Nephron progenitor cell (in vitro differentiated cells): Measurements from ENCODE around the gene AVPI1.

Source experiments
- DNase-seq: peaks from one replicate; pipeline ENCODE4 v3.0.0; 2021
- H3K27ac Mint-ChIP-seq: 2 replicates; pipeline ENCODE4 v1.8.0; 2021; ENCODE audit warnings: mild to moderate bottlenecking, moderate library complexity, mixed read lengths
- H3K27me3 Mint-ChIP-seq: 2 replicates; pipeline ENCODE4 v1.8.0; 2021; ENCODE audit warnings: mild to moderate bottlenecking, low read depth, mixed read lengths; ENCODE audit not compliant: poor library complexity
- H3K36me3 Mint-ChIP-seq: 2 replicates; pipeline ENCODE4 v1.8.0; 2021; ENCODE audit warnings: low read depth, mixed read lengths
- H3K4me1 Mint-ChIP-seq: 2 replicates; pipeline ENCODE4 v1.8.0; 2021; ENCODE audit warnings: mixed read lengths
- H3K4me3 Mint-ChIP-seq: 2 replicates; pipeline ENCODE4 v1.8.0; 2021; ENCODE audit warnings: mild to moderate bottlenecking, moderate library complexity, mixed read lengths
- H3K9me3 Mint-ChIP-seq: 2 replicates; pipeline ENCODE4 v1.8.0; 2021; ENCODE audit warnings: mild to moderate bottlenecking, moderate library complexity, mixed read lengths
- CTCF ChIP-seq: fragments of 200-600 bp; sonication (generic); IDR thresholded peaks from 2 replicates; pipeline ENCODE4 v1.5.0; 2021; ENCODE audit warnings: antibody characterized with exemption

Gene AVPI1

GRCh38 chr10:97673736-97674525, 13.1 kb downstream of the AVPI1 start:
- no peak for TF ChIP-seq CTCF
- H3K4me1 Mint-ChIP-seq = no peaks in the 10 kb centered on the region
- DNase-seq = no peak
- H3K27ac Mint-ChIP-seq = peak overlapping the region; percentile 91
- no peak overlapping the region for H3K4me3 Mint-ChIP-seq
- no peaks in the 10 kb centered on the region for H3K9me3 Mint-ChIP-seq
- peaks cover 48% of the 10 kb centered on the region for H3K36me3 Mint-ChIP-seq
- no peaks in the 10 kb centered on the region for H3K27me3 Mint-ChIP-seq

GRCh38 chr10:97669571-97669970, 17.5 kb downstream of the AVPI1 start:
- Mint-ChIP-seq H3K27ac (no peak overlapping the region), H3K4me3 (no peak overlapping the region), H3K27me3 (no peaks in the 10 kb centered on the region), H3K4me1 (no peaks in the 10 kb centered on the region), H3K9me3 (no peaks in the 10 kb centered on the region), H3K36me3 (peaks cover 63% of the 10 kb centered on the region)
- DNase-seq = no peak
- TF ChIP-seq CTCF = no peak

GRCh38 chr10:97667463-97667862, 19.6 kb downstream of the AVPI1 start:
- H3K27ac Mint-ChIP-seq = no peak overlapping the region
- H3K9me3 Mint-ChIP-seq = no peaks in the 10 kb centered on the region
- no peak overlapping the region for H3K4me3 Mint-ChIP-seq
- no peak for DNase-seq
- peaks cover 62% of the 10 kb centered on the region for H3K36me3 Mint-ChIP-seq
- H3K27me3 Mint-ChIP-seq = no peaks in the 10 kb centered on the region
- H3K4me1 Mint-ChIP-seq = no peaks in the 10 kb centered on the region
- TF ChIP-seq CTCF = no peak

- Mint-ChIP-seq H3K27me3 (no peaks in the 10 kb centered on the region), H3K4me3 (no peak overlapping the region), H3K27ac (no peak overlapping the region), H3K9me3 (no peaks in the 10 kb centered on the region), H3K4me1 (no peaks in the 10 kb centered on the region), H3K36me3 (peaks cover 62% of the 10 kb centered on the region)
- no peak for TF ChIP-seq CTCF
- no peak for DNase-seq
Measured at GRCh38 chr10:97666992-97667391, 20.0 kb downstream of the AVPI1 start.

- no peak for DNase-seq
Measured at GRCh38 chr10:97664282-97664850, 22.7 kb downstream of the AVPI1 start.

More at GRCh38 chr10:97664282-97664850, 22.7 kb downstream of the AVPI1 start:
- H3K27ac Mint-ChIP-seq = no peak overlapping the region
- no peaks in the 10 kb centered on the region for H3K4me1 Mint-ChIP-seq
- H3K4me3 Mint-ChIP-seq = no peak overlapping the region
- H3K9me3 Mint-ChIP-seq = no peaks in the 10 kb centered on the region
- peaks cover 63% of the 10 kb centered on the region for H3K36me3 Mint-ChIP-seq
- no peaks in the 10 kb centered on the region for H3K27me3 Mint-ChIP-seq
- TF ChIP-seq CTCF = no peak
